ENCODE results near the gene POLK. TPM values are rescaled to one million over a fixed set of nuclear protein-coding genes. Genes with fewer than 3 reads are reported as not detected.

The POLK gene
- total RNA-seq, 1 donor from 2014 or later: 27.6 TPM

DNA sequence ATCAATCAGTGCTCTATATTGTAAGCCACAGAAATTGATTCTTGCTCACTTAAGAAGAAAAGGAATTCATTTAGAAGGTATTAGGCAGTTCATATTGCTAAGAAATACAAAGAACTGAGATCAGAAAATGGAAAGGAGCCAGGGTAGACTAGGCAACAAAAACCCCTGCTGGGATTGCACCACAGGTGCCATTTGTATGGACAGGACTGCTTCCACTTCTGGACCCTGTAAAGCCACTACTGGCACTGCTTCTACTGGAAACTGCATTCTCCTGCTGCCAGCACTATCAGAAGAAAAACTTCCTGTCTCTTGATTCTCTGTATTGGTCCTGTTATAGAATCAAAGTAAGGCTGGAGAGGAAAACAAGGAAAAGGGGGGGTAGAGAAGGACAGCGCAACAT is 46.2 kb upstream of the POLK start:
- Histone ChIP-seq H3K4me1 (ENCODE audit: insufficient read depth, low read length) (no peaks in the 10 kb centered on the region), H3K79me2 (ENCODE audit: insufficient read depth, low read length) (peaks cover 53% of the 10 kb centered on the region), H4K20me1 (ENCODE audit: insufficient read depth, low read length) (peaks cover 50% of the 10 kb centered on the region), H3K9ac (ENCODE audit: low read length) (no peak overlapping the region), H3K27ac (ENCODE audit: low read depth, low read length) (no peak overlapping the region), H3K9me3 (ENCODE audit: insufficient read depth, low read depth, low read length) (peaks cover 6% of the 10 kb centered on the region), H3K27me3 (ENCODE audit: insufficient read depth, low read length) (no peaks in the 10 kb centered on the region), H3K4me2 (ENCODE audit: low read length) (peak overlapping the region; percentile 3), H3K36me3 (ENCODE audit: insufficient read depth, low read length) (no peaks in the 10 kb centered on the region), H3K4me3 (ENCODE audit: insufficient read depth, low read depth, low read length) (no peak overlapping the region), H2AFZ (ENCODE audit: low read depth, low read length) (no peak overlapping the region)
- H3K4me3 Mint-ChIP-seq (ENCODE audit: unreplicated experiment): no peak overlapping the region
- no peak for TF ChIP-seq EZH2 (IDR thresholded peaks at IDR 0.05; ENCODE audit: insufficient read depth, low read length)
- peaks cover 6% of the 10 kb centered on the region for H3K4me1 Mint-ChIP-seq (ENCODE audit: low read depth, unreplicated experiment)
- no peak for FAIRE-seq
- peak; percentile 51 for DNase-seq (ENCODE audit: low read depth)
- H3K27ac Mint-ChIP-seq (ENCODE audit: unreplicated experiment): no peak overlapping the region
- peaks cover 8% of the 10 kb centered on the region for H3K9me3 Mint-ChIP-seq (ENCODE audit: unreplicated experiment)
- peaks cover 8% of the 10 kb centered on the region for H3K36me3 Mint-ChIP-seq (ENCODE audit: low read depth, unreplicated experiment)
- H3K27me3 Mint-ChIP-seq (ENCODE audit: low read depth, unreplicated experiment): no peaks in the 10 kb centered on the region

DNA sequence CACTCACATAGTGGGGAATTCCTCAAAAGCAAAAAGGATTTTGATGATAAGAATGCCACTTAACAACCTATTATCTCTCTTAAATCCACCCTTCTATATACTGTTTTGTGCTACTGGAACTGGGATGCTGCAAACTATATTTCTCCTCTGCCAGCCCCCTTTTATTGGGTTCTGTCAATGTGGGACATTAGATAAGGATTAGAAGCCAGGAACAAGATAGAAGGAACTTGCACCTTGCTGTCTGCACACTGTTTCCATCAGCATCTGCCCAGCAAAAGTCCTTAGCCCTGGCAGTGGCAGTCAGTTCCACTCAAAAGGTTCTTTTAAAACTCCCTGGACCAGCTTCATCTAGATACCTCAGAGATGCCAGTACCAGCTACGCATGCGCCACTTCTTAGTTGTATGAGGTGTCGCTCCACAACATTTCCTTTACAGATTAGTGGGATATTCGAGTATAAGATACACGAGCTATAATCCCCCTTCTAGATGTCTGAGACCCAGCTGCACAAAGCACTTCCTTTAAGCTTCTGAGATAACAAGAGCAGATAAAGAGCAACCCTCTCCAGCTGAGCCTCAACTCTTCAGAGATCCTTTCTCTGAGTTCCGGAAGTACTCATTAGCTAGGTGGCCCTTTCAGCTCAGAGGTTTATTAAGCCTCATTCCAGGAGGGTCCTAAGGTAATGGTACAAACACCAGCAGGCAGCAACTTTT is 45.5 kb upstream of the POLK start:
- no peaks in the 10 kb centered on the region for H3K36me3 ChIP-seq (ENCODE audit: insufficient read depth, low read length)

DNA sequence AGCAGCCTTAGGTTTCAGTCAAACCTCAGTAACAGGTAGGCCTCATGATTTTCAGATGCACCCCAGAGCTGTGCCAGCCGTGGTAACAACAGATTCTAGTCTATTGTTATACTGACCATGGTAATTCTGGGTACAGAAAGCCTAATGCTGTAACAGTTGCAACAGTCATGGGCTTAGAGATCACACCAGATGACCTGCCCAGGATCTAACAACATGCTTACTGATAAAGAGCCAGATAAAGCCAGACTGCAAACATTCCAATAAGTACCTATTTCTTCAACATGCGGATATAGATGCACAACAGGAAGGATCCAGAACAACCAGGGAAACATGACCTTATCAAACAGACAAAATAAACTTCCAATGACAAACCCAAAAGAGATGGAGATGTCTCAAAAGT is 43.1 kb upstream of the POLK start:
- no peaks in the 10 kb centered on the region for H3K4me1 ChIP-seq (ENCODE audit: insufficient read depth, low read length)
- FAIRE-seq (no peak), DNase-seq (ENCODE audit: low read depth) (no peak)
- no peak overlapping the region for H2AFZ ChIP-seq (ENCODE audit: low read depth, low read length)
- TF ChIP-seq, protein P1, sequence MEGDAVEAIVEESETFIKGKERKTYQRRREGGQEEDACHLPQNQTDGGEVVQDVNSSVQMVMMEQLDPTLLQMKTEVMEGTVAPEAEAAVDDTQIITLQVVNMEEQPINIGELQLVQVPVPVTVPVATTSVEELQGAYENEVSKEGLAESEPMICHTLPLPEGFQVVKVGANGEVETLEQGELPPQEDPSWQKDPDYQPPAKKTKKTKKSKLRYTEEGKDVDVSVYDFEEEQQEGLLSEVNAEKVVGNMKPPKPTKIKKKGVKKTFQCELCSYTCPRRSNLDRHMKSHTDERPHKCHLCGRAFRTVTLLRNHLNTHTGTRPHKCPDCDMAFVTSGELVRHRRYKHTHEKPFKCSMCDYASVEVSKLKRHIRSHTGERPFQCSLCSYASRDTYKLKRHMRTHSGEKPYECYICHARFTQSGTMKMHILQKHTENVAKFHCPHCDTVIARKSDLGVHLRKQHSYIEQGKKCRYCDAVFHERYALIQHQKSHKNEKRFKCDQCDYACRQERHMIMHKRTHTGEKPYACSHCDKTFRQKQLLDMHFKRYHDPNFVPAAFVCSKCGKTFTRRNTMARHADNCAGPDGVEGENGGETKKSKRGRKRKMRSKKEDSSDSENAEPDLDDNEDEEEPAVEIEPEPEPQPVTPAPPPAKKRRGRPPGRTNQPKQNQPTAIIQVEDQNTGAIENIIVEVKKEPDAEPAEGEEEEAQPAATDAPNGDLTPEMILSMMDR (IDR thresholded peaks at IDR 0.05; ENCODE audit: insufficient read depth, low read depth, low read length): no peak
- no peak for TF ChIP-seq EZH2 (IDR thresholded peaks at IDR 0.05; ENCODE audit: insufficient read depth, low read length)
- H3K9me3 ChIP-seq (ENCODE audit: insufficient read depth, low read depth, low read length): peaks cover 6% of the 10 kb centered on the region
- H3K79me2 ChIP-seq (ENCODE audit: insufficient read depth, low read length): peaks cover 64% of the 10 kb centered on the region
- Mint-ChIP-seq H3K27me3 (ENCODE audit: low read depth, unreplicated experiment) (no peaks in the 10 kb centered on the region), H3K4me1 (ENCODE audit: low read depth, unreplicated experiment) (peaks cover 4% of the 10 kb centered on the region), H3K36me3 (ENCODE audit: low read depth, unreplicated experiment) (peaks cover 8% of the 10 kb centered on the region), H3K27ac (ENCODE audit: unreplicated experiment) (no peak overlapping the region), H3K9me3 (ENCODE audit: unreplicated experiment) (peaks cover 6% of the 10 kb centered on the region), H3K4me3 (ENCODE audit: unreplicated experiment) (no peak overlapping the region)
- no peak overlapping the region for H3K4me2 ChIP-seq (ENCODE audit: low read length)
- H3K9ac ChIP-seq (ENCODE audit: low read length): no peak overlapping the region
- no peaks in the 10 kb centered on the region for H3K27me3 ChIP-seq (ENCODE audit: insufficient read depth, low read length)
- no peak overlapping the region for H3K27ac ChIP-seq (ENCODE audit: low read depth, low read length)
- H3K4me3 ChIP-seq (ENCODE audit: insufficient read depth, low read depth, low read length): no peak overlapping the region
- H4K20me1 ChIP-seq (ENCODE audit: insufficient read depth, low read length): peaks cover 75% of the 10 kb centered on the region
- no peaks in the 10 kb centered on the region for H3K36me3 ChIP-seq (ENCODE audit: insufficient read depth, low read length)

More for the DNA sequence above, 45.5 kb upstream of the POLK start:
- Histone ChIP-seq H3K4me2 (ENCODE audit: low read length) (peak overlapping the region; percentile 3), H3K4me1 (ENCODE audit: insufficient read depth, low read length) (no peaks in the 10 kb centered on the region), H4K20me1 (ENCODE audit: insufficient read depth, low read length) (peaks cover 57% of the 10 kb centered on the region), H3K27ac (ENCODE audit: low read depth, low read length) (no peak overlapping the region), H3K9me3 (ENCODE audit: insufficient read depth, low read depth, low read length) (peaks cover 6% of the 10 kb centered on the region), H3K79me2 (ENCODE audit: insufficient read depth, low read length) (peaks cover 58% of the 10 kb centered on the region), H3K9ac (ENCODE audit: low read length) (no peak overlapping the region), H3K4me3 (ENCODE audit: insufficient read depth, low read depth, low read length) (no peak overlapping the region), H3K27me3 (ENCODE audit: insufficient read depth, low read length) (no peaks in the 10 kb centered on the region), H2AFZ (ENCODE audit: low read depth, low read length) (no peak overlapping the region)
- H3K4me3 Mint-ChIP-seq (ENCODE audit: unreplicated experiment): no peak overlapping the region
- no peaks in the 10 kb centered on the region for H3K27me3 Mint-ChIP-seq (ENCODE audit: low read depth, unreplicated experiment)
- DNase-seq (ENCODE audit: low read depth) (no peak), FAIRE-seq (no peak)
- peaks cover 10% of the 10 kb centered on the region for H3K36me3 Mint-ChIP-seq (ENCODE audit: low read depth, unreplicated experiment)
- no peak for TF ChIP-seq EZH2 (IDR thresholded peaks at IDR 0.05; ENCODE audit: insufficient read depth, low read length)
- TF ChIP-seq, protein P1 (IDR thresholded peaks at IDR 0.05; ENCODE audit: insufficient read depth, low read depth, low read length): no peak
- H3K9me3 Mint-ChIP-seq (ENCODE audit: unreplicated experiment): peaks cover 8% of the 10 kb centered on the region
- H3K27ac Mint-ChIP-seq (ENCODE audit: unreplicated experiment): no peak overlapping the region
- peaks cover 6% of the 10 kb centered on the region for H3K4me1 Mint-ChIP-seq (ENCODE audit: low read depth, unreplicated experiment)

All from astrocyte (in vitro differentiated cells and primary cell).